NCI-H128 (cell line): ENCODE results near the gene MTMR6.

Experiments
- DNase-seq: peaks from one replicate; lab custom pipeline; 2025; ENCODE audit not compliant: unreplicated experiment; lab: John Stamatoyannopoulos, UW

MTMR6 gene

GRCh38 chr13:25280396-25280795 lies 6.9 kb downstream of the MTMR6 start:
- DNase-seq = no peak

GRCh38 chr13:25276748-25277147 lies 10.5 kb downstream of the MTMR6 start:
- DNase-seq = no peak

- no peak for DNase-seq
Observed at GRCh38 chr13:25268561-25268960, 18.7 kb downstream of the MTMR6 start.

DNA sequence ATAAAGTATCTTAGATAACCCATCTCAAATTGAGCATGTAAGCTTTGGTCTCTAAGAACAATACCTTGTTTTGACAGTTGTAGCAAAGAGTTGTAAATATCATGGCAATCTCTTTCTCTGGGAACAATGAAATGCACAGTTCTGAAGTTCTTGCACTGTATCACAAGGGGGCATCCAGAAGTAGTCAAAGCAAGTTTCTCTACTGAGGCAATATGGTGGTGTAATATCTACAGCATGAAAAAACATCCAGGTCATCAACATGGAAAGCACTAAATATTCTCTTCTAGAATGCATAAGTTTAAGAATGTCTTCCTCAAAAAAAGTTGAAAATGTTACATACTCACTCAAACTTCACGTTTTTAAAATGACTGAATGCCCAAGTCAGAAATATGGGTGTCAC lies 19.6 kb downstream of the MTMR6 start:
- DNase-seq = no peak

DNA sequence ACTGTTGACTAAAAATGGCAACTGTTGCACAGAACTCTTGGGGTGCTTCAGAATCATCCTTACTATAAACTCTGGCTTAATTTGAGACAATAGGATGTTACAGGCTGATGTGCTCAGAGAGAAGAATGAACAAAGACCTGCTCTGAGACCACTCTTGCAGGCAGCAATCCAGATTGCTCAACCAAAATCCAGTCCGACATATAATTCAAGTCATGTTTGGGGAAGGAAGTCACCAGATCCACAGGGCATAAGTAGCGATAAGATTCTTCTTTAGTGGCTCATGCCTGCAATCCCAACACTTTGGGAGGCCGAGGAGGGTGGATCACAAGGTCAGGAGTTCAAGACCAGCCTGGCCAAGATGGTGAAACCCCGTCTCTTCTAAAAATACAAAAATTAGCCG lies 20.6 kb downstream of the MTMR6 start:
- DNase-seq = no peak

- no peak for DNase-seq
Observed at GRCh38 chr13:25262261-25262660, 25.0 kb downstream of the MTMR6 start.

DNA sequence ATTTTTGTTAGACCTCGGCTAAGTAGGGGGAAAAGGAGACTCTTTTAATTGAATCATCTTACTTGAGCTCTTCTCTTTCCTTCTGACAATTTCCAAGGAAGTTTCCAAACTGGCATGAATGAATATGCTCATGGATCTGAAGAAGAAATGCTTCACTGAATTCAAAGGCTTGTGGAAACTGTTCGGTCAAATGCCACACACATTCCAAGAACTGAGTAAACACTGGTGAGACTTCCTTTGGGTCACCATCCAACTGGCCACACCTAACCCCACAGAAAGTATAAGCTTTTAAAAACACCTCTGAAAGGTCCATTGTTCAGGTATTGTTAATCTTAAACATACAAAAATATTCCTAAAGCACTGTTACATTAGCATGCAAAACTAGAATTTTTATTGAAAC lies 33.6 kb downstream of the MTMR6 start:
- DNase-seq = no peak

- no peak for DNase-seq
Observed at GRCh38 chr13:25252752-25253151, 34.5 kb downstream of the MTMR6 start.

GRCh38 chr13:25252225-25252624 lies 35.1 kb downstream of the MTMR6 start:
- DNase-seq = no peak

GRCh38 chr13:25249001-25249543 lies 38.2 kb downstream of the MTMR6 start:
- DNase-seq = no peak

DNA sequence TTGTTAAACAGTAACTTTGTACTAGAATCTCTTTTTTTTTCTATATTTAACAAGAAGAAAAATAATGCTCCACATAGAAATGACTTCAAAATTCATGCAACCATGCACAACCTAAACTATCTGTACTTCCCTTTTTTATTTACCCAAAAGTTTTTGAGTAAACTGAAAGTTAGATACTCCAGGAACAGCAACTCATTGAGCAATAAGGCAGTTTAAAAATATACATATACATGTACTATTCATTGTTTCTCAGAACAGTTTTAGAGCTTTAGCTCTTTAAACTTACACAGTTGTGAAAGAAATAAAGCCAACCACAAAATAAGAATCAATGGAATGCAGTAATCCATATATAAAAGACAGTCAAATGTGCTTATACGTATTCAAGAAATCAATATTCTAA lies 39.2 kb downstream of the MTMR6 start:
- no peak for DNase-seq

DNA sequence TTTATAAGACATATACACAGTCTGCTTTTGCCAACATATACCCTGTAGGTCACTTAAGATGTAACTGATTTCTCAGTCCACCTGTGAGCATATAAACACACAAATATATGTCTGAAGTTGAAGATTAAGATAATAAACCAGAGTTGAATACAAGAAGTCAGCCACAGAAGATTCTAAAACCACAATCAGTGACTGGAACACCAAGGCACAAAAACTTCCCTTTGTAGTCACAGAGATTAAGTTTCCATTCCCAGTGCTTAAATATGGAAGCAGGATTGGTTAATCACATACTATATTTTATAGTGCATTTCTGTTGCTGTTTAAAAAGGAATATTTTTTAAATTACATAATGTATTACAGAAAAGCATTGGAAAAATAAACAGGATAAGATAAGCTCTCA lies 39.9 kb downstream of the MTMR6 start:
- DNase-seq = no peak

- DNase-seq = no peak
Observed at GRCh38 chr13:25244123-25244522, 43.2 kb downstream of the MTMR6 start.

DNA sequence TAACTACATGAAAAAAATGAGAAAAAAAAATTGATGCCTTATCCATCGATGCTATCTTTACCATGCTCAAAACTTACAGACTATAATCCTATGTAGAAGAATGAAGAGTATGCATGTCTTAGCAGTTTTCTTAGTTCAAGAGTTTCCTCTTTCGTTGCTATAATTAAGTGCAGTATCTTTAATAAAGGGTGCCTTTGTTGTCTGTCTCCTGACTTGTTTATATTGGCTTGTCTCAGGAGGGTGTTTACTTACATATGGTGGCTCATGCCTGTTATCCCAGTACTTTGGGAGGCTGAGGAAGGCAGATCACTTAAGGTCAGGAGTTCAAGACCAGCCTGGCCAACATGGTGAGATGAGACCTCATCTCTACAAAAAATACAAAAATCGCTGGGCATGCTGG lies 44.3 kb downstream of the MTMR6 start:
- DNase-seq = no peak

DNA sequence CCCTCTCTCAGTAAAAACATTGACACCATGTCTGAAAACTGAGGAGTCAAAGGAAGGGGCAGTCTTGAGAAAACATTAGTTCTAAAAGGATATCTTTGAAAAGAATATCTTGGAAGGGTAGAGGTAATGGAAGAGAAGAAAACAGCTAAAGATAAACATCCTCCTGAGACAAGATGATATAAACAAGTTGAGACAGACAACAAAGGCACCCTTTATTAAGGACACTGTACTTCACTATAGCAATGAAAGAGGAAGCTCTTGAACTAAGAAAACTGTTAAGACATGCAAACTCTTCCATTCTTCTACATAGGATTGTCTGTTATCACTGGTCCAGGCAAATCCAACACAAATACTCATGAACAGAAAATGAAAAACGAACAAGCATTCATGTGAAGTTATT lies 46.3 kb downstream of the MTMR6 start:
- DNase-seq = no peak

- no peak for DNase-seq
Observed at GRCh38 chr13:25237083-25237482, 50.2 kb downstream of the MTMR6 start.

DNA sequence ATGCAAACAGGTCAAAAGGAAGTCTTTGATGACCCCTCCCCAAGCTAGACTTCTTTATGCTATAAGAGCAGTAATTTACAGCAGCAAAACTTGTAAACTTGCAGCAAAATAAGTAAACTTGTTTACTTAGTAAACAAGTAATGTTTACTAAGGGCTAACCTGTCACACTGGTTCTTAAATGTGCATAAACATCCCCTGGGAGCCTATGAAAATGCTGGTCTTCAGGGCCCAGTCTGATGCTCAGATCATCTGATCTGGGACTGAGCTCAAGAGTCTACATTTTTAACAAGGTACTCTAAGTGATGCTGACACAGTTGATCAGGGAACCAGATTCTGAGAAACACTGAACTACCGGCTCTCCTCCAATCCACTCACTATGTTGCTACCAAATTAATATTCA lies 53.4 kb downstream of the MTMR6 start:
- no peak for DNase-seq

GRCh38 chr13:25232937-25233515 lies 54.3 kb downstream of the MTMR6 start:
- DNase-seq = no peak

DNA sequence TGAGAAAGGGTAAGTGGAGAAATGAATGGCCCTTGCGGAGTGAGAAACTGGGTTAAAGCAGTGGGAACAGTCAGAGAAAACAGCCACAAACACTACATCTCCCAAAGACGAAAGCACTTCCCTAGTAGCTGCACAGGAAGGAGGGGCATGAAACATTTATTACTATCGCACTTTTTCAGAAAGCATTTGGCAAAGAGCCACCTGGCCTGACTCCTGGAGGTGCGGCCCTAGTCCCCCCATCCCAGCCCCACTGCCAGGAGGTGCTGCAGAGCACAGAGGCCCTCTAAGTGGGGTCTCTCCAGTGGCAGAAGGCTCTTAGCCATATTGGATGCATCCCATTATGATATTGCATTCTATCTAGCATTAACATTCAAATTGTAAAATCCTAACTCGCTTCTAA lies 55.8 kb downstream of the MTMR6 start:
- DNase-seq = no peak

DNA sequence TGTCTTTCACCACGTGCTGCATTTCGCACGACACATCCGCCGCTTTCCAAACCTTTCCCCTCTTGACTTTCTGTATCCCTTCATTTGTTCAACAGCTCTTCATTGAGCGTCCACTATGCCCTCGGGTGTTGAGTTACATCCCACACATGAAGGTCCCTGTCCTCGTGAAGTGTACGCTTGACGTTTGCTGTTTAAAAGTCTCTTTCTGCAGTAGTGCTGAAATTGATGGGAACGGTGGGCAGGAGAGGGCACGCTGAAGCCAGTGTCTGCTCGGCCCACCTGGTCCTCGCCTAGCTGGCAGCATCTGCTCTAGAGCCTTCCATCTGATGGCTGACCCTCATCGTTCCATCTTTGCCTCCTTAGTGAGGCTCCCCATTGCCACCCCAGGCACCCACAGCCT lies 59.6 kb downstream of the MTMR6 start:
- no peak for DNase-seq

DNA sequence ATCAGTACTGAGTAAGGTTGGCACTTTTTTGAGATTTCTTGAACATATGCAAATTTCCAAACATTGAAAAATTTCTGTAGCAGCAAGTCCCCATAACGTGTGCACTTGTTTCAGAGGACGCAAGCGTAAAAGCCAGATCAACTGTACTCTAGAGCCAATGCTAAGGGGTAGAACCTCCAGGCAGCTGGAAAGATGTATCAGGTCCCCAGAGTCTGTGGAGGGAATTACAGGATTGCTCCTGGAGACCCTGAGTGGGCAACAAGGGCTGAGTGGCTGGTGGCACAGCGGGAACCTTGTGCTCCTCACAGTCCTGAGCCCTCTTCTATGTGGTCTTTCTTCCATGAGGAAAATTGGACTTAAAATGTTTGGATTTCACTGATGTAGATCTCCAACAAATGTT lies 61.3 kb downstream of the MTMR6 start:
- no peak for DNase-seq

- DNase-seq = no peak
Observed at GRCh38 chr13:25224151-25224550, 63.1 kb downstream of the MTMR6 start.

DNA sequence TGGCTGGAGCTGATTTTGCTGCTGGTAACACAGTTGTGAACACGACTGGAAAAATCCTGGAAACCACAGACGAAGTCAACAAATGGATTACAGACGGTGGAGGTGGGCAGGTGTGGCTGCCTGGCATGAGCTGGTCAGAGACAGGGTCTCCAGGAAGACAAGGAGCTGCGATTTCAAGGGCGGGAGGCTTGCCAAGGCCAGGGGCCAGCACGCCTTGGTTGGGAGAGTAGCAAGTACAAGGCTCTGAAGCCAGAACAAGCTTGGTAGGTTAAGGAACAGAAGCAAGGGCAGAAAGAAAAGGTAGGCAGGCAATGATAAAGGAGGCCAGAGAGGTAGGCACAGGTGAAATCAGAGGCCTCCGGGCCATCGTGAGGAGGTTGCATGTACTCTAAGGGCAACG lies 64.5 kb downstream of the MTMR6 start:
- no peak for DNase-seq
